Keratinocyte (primary cell): ENCODE data around the gene S100A2.
"Not testable (repeated sequence)": the region's sequence is repeated elsewhere in the genome, so short reads cannot be mapped to it uniquely, and the experiment has no call there.

ENCODE experiments used
- EZH2 ChIP-seq: IDR thresholded peaks from one replicate; pipeline ENCODE4 v1.6.1; 2012; ENCODE audit warnings: inconsistent platforms, mild to moderate bottlenecking, low read length, moderate library complexity
- TF ChIP-seq, protein P1 (sequence below), 3 experiments: IDR thresholded peaks in 1 of 3; conservative IDR thresholded peaks in 1 of 3; optimal IDR thresholded peaks in 1 of 3; 2 replicates in 2 of 3; 3 replicates in 1 of 3; pipeline versions ENCODE3 to v1.5.1; 2011; ENCODE audit warnings: low read length in 3 of 3, mild to moderate bottlenecking in 3 of 3, moderate library complexity in 2 of 3, control low read depth in 1 of 3, inconsistent platforms in 1 of 3; ENCODE audit not compliant: insufficient read depth in 2 of 3; ENCODE audit errors: extremely low read depth in 1 of 3

DNA sequence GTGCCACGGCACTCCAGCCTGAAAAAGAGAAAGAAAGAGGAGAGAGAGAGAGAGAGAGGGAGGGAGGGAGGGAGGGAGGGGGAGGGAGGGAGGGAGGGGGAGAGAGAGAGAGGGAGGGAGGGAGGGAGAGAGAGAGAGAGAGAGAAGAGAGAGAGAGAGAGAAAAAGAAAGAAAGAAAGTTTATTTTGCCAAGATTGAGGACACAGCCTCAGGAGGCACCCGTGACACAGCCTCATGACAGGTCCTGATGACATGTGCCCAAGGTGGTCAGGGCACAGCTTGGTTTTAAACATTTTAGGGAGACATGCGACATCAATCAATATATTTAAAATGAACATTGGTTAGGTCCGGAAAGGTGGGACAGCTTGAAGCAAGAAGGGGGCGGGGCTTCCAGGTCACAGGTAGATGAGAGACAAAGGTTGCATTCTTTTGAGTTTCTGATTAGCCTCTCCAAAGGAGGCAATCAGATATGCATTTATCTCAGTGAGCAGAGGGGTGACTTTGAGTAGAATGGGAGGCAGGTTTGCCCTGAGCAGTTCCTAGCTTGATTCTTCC, 45.4 kb downstream of the S100A2 start:
- TF ChIP-seq, protein P1, sequence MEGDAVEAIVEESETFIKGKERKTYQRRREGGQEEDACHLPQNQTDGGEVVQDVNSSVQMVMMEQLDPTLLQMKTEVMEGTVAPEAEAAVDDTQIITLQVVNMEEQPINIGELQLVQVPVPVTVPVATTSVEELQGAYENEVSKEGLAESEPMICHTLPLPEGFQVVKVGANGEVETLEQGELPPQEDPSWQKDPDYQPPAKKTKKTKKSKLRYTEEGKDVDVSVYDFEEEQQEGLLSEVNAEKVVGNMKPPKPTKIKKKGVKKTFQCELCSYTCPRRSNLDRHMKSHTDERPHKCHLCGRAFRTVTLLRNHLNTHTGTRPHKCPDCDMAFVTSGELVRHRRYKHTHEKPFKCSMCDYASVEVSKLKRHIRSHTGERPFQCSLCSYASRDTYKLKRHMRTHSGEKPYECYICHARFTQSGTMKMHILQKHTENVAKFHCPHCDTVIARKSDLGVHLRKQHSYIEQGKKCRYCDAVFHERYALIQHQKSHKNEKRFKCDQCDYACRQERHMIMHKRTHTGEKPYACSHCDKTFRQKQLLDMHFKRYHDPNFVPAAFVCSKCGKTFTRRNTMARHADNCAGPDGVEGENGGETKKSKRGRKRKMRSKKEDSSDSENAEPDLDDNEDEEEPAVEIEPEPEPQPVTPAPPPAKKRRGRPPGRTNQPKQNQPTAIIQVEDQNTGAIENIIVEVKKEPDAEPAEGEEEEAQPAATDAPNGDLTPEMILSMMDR (optimal IDR thresholded peaks at IDR 0.05 in 1 of 3, IDR thresholded peaks at IDR 0.05 in 1 of 3, conservative IDR thresholded peaks at IDR 0.05 in 1 of 3; ENCODE audit: extremely low read depth in 1 of 3, insufficient read depth in 2 of 3, low read length in 3 of 3) = not testable (repeated sequence)
- TF ChIP-seq EZH2 = not testable (repeated sequence)
